NCI-H345 treated with DMSO at 0.1 percent for 48 hours (cell line): ENCODE data around the gene HOXB6.

Experiments used
- DNase-seq: peaks from one replicate; lab custom pipeline; 2025; ENCODE audit not compliant: unreplicated experiment; lab: John Stamatoyannopoulos, UW

Gene HOXB6

DNA sequence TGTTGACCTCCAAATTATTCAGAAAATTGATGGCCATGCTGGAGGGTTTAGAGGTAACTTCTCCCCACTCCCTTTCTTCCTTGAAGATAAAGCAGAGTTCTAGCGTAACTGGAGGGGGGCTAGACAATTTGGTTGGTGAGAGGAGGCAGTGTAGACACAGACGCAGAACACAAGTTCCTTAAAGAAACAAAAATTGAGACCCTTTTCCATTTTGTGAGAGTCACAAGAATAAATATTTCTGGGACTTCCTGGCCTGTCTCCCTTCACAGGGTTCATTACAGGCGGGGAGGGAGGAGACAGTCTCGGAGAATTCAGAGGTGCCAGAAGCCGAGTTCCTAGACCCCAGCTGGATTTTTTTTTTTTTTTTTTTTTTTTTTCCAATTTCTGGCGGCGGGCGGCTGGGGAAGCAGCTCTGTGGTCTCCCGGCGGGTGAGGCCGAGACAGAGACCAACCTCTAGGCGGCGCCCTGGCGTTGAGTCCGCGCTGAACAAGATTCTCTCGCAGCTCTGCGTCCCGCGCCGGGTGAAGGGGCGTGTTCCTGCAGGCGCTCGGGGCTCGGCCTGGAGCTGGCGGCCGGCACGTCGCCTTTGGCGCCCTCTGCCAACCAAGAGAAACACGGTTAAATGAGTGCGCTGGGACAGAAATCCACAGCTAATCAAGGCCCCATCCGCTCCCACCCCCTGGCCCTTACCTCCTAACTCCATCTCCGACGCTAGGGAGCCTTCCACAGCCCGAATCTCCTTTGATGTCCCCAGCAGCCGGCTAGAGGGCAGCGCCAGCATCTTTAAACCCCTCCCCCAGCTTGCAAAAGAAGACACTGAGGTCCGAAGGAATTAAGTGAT, 31.6 kb upstream of the HOXB6 start:
- DNase-seq = no peak

DNA sequence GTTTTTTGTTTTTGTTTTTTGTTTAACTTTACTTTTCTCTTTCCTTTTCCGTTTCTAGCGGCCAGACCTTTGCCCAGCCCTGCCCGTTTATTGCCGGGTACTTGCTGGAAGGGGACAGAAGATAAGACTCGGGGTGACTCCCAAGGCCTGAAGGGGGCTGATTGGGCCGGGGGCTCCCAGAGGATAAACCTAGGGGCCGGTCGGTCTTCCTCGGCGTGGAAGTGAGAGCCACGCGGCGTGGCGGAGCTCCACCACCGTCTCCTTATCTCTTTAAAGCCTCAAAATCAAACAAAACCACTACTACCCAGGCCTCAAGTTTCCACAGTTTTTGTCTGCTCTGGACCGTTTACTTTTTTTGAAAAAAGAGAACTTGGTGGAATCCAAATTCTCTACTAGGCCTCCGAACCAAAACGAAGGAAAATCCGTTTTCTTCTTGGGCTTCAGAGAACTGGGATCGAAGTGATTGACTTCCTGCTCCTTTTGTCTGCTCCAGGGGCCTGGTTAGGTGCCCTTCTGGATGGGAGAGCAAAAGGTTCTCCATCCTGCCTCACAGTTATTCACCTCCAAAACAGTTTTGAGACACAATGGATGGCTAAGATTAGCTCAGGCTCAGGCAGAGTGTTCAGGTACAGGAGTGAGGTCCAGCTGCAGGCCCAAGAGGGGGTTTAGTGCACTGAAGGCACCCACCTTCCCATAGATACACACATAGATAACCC, 29.9 kb upstream of the HOXB6 start:
- DNase-seq = no peak

DNA sequence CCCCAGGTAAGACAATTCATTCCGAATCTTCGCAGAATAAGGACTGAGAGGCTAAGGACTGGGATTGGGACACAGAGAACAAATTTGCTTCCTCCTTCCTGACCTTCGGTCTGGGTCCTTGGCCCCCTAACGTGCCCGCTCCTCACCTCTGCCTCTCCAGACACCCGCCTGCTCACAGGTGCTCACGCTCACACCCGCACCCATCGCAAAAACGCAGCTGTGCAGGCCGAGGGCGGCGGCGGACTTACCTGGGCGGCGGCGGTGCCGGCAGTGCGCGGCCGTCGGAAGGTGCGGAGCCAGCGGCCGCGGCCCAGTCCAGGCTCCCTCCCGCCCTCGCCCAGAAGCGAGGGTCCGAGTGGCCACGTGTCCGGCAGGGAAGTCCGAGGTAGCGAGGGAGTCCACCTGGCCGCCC, 28.5 kb upstream of the HOXB6 start:
- DNase-seq = no peak

DNA sequence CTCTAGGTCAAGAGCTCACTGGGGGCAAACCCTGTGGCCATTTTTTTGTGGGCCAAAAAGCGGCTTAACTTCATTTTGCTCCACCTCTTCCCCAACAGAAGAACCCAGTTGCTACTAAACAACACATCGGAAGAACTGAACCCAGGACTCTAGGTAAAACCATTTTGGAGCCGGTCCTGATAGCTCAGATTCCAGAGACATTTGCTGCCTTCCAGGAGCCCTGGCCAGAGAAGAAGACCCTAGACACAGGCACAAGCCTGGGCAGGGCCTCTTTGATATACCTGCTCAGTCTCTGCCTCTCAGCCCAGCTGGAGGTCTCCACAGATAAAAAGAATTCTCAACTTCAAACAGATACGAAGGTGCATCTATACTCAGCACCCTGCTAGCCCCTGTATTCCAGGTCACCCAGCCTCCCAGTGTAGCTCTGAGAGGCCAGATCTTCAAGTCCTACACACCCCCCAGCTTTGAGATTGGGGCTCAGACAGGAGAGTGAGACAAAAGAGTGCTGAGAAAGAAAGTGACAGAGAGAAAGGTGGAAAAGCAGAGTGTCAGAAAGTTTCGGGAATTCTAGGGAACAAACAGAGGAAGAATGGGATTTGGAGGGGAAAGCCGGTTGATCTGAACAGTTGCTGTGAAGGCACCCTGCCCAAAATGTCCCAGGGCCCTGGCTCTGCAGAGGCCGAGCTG, 27.9 kb upstream of the HOXB6 start:
- DNase-seq = no peak

DNA sequence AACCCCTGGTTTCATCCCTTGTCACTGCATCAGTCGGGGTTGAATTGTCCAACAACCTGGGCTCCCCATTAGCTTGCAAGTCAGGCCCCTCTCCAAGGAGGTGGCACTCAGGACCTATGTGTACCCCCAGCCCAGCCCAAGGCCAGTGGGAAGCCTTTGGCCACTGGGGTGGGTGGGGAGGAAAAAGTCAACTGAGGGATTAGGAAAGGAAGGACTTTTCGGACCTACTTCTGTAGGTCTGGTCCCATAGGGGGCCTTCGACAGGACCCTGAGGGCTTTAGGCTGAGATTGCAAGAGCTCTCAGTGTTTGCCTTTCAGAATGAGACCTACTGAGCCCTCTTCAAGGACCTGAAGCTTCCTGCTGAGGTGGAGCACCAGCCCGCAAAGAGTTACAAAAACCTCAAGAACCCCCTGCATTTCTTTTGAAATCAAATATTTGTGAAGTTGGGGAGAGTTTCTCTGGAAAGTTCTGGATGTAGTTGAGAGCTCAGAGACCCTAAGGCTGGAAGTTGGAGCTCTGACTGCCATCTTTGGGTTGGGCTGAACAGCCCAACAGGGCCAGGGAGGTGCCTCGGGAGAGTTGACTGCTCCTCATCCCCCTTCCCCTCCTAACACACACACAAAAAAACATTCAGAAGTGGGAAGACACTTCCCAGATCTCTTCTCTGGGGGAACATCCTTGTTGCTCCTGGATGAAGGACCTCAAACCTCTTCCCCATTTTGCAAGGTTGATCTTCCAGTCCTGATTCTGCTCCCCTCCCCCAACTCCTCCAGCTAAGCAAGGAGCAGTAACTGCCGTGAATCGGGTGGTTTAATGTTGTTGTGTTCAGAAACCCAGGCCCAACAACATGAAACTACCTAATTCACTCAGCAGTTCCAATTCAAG, 27.1 kb upstream of the HOXB6 start:
- no peak for DNase-seq

DNA sequence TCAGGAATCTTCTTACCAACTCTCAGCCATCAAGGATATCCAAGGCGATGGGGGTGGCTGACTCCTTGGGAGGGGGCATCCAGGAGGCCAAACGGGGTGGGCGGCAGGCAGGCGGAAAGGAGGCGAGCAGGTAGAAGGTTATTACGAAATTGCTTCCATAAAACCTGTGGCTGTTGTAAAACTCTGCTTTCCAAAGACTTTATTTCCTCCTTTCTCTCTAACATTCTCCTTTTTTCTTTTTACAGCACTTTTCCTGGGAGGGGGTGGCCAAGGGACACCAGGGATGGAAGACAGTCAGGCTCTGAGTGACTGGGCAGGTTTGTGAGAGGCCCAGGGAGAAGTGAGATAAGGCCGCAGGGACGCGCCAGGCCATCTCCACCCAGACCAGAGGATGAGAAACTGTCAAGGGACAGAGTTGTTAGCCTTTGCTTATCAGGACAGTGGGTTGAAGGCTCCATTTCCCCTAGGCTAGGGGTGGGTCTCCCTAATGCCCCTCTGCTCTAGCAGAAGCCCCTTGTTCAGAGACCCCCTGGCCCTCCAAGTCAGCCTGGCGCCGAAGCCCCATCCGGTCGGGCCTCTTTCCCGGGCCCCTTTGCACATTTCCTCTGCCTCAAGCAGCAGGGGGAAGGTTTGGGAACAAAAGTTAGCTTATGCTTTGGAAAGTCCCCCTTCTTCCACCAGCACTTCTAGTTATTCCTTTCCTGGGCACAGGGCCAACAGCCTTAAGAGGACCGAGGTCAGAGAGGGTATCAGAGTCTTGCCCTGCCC, 26.3 kb upstream of the HOXB6 start:
- DNase-seq = no peak

DNA sequence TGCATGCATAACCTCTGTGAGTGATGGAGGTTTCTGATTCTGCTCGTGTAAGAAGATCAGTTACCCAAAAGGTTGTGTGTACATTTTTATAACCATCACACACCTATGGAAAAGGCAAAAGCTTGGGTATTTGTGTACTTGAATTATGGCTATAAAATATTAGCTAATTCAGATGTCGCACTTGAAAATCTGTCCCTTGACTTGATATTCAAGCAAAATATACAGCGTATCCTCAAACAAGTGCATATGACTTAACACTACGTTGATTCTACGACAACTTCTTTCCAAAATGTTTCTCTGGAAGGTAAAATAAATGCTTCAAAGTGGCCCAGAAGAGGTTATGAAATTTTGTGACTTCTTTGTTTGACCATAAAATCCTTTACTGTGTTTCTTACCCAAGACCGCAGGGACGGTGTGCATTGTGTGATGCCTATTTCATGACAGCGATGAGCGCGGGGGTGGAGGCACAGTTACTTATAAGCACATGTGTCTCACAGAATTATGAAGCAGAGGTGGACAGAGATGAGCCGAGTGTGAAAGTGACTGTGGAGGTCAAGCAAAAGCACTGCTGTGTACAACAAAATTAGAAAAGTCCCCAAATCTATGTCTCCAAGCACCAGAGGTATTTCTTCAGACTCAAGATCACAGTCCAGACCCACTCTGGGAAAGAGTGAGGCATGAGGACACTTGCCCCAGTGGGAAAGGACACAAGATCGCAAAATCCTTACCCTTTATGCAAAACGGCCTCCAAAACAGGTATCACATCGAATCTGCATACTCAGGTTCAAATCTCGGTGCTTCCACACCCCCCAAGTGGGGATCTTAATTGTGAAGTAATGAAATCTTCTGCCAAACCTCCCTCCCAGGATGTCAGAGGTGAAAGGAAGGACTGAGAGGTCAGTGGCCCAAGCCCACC, 25.5 kb upstream of the HOXB6 start:
- no peak for DNase-seq

DNA sequence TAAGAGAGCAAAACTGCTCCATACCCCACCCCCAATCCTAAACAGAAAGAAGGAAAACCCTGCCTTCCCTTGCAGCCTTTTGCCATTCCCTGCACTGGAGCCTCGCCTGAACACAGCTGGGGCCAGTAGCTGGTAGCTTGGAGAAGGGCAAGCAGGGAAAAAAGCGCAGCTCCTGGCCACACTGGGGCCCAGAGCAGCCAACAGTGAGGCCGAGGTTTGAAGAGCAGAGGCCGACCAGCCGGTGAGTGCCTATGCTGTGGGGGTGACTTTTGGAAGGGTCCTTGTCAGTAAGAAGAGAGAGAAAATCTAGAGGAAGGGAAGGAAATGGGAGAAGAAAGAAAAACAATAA, 24.6 kb upstream of the HOXB6 start:
- no peak for DNase-seq

DNA sequence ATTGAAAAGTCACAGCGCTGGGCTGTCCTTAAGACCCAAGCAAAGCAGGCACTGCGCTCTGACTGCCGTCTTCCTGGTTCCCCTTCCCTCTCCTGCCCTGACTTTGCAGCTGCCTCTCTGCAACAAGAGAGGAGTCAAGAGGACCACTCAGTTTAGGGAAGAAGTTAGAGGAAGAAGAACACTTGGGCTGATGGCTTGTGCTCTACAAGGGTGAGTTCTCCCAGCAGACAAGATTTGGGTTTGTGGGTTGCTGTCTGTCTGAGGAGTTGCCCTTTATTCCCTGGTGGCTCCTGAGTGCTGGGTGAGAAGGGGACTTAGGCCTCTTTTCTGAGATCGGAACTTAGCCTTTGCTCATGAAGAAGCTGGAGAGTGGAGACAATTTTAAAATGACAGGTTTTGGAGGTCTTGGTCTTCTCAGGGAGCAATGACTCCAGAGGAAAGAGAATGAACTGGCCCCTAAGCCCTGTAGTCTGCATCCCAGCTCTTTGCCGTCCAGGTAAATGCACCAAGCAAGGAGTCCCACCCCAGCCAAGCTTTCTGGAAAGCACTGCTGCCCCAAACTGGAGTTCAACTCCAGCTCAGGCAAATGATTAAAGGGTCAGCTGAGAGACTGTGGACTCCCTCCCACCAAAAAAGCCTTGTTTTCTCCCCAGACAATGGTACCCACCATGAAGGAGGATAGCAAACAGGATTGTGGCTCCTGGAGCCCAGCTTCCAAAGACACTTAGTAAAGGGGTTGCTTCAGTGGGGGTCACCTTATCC, 24.0 kb upstream of the HOXB6 start:
- DNase-seq = no peak

DNA sequence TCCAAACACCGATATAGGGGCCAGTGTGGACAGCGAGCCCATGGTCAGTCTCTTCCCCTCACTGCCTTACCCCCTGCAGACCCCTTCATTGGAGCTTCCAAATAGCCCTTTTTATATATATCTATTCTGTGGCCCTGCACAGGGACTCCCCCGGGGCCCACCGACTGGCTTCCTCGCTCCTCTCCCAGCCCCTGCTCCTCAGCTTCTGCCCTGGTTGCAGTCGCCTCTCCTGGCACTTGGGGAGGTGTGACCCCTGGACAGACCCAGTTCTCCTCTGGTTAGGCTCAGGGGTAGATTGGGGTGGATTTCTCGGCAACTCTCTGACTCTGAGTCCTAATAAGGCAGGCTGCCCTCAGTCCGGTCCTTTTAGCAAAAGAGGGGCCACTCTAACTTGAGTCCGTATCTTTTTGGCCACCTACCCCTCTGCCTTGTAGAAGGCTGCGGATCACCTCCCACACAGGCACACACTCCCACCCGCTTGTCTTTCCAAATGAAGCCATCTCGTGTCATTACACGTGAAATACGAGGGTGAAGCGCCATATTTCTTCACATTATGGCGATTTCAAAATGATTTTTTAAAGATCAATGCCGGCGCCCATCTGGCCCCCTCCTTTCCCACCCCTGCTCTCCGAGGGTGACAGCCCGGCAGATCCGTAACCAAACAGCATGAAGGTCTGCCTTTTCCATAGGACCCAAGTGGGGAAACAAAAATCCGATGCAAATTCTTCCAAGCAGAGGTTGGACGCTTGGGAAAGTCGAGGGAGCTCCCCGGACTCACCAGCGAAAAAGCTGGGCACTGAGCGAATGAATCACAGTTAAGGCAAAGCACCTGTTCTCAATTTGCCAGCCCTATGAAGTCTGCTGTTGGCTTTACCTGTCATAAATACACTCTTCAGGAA, 23.1 kb upstream of the HOXB6 start:
- no peak for DNase-seq

DNA sequence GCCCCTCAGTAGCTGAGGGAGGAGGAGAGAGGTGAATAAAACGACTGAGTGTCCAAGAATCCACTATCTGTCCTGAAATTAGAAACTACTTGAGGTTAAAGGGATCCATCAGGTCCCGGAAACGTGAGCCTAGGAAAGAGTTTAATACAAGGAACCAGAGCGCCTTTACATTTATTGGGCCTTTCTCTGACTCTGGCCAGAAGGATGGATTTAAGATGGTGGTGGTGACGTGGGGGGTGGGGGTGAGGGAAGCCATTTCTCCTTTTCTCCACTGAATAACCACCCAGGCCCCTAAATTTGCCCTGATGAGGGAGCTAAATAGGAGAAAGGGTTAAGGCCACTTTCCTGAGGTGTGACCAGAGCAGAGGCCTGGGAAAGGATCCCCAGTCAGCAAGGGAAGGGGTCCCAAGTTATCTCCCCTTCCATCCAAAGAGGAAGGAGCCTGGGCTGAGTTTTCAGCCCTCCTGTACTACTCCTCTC, 22.4 kb upstream of the HOXB6 start:
- DNase-seq = no peak

DNA sequence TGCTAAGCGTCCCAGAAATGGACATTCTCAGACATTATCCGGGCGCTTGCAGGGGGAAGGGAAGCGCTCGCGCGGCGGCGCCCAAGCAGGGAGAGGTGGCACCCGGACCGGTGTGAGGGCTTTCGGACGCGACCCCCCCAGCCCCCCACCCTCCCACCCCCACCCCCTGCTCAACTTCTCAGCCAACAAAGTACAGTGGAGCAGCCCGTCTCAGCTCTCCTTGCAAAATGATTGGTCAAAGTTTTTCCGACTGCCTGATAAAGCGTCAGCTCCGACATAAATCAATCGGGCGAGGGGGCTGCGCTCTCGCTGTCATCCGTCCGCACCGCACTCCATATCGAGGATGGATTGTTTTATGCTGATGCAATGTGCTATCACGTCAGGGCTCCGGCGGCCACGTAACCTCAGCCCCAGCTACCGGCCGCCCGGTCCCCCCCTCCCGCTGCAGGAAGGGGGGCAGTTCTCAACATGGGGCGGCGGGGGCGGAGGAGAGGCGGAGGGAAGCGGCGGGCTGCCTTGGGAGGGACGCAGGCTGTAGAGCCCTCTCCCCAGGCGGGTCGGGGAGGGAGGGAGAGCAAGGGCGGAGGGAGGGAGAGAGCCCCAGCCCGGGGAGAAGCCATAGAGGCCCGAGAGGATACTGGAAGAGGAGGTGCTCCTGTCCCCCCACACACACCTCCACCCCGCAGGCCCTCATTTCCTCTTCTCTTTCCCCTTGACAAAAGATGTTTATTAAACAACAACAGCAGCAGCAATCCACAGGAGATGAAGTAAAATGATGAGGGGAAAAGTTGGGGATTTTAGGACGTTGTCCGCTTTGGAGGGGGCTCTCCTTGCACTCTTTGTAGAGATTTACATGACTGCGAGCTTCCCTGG, 21.7 kb upstream of the HOXB6 start, which contains the start of gene HOXB9:
Gene HOXB9 (minus strand): TSS at position 114 of the 873 bp plus-strand sequence. CDS start 89 bp downstream, at position 25.
- DNase-seq = peak; percentile 18

DNA sequence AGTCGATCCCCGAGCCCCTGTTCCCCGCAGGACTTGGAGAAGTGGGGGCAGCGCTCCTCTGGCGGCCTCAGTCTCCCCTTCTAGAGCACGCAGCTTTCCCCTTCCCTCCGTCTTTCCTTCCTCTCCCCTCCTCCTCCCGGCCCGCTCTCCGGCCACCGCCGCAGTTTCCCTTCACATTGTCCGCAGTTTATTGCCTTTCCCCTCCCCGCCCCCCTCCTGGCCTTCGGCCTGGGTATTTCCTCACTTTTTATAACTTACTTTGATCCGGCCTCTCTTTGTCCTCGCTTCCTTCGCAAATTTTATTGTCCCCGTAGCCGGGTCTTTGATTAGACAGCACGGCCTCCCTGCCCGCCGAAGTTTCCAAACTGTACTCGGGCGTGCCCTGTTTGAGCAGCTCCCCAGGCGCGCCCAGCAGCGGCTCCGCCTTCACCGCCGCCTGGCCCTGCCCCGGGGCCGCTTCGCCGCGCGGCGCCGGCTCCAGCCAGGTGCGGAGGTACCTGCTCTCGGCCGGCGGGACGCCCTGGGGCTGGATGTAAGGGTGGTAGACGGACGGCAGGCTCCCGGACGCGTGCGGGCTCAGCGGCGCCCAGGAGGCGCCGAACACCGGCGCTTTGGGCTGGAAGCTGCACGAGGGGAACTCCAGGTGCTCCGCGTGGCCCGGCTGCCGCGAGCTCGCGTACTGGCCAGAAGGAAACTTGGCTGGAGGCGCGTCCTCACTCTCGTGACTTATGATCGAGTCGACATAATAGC, 20.9 kb upstream of the HOXB6 start:
- DNase-seq = peak; percentile 17

DNA sequence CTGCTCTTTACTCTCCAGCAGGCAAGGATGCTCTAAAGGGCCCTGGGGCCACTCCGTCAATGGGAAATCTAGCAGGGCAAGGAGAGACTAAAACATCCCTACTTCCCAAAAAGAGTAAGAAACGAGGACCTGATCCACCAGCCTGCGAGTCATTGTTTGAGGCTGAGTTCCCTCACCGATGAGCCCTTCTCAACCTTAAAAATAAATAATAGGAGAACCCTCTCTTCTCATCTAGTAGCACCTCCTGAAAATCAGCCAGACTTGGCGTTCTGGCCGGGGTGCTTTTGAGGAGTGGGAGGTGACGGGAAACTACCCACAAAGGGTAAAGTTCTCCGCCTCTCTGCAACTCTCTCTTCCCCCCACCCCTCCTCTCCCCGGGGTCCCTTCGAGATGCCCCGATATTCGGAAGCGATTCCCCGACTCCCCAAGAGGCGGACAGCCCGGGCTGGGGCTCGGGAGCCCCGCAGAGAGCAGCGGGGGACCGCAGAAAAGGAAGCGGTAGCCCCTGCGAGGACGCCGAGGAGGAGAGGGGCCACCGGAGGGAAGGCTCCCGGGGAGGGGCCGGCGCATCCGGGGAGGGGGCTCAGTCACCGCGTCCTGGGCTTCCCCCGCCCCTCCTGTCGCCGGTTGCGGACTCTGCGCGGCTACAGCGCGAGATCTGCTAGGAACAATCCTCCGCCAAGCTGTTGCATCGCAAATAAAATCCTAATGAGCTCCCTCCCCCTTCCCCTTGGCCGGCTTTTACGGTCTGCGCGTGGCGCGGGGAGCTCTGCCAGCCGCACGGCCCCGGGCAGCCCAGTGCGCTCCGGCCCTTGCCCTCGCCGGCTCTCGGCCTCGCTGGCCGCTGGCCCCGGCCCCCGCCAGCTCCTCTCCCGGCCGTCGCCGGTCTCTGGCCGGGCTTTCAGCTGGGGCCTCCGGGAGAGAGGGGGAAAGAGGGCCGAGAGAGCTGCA, 20.0 kb upstream of the HOXB6 start:
- peak; percentile 19 for DNase-seq
